ENCODE measurements around the gene TCF15.

The TCF15 gene

DNA sequence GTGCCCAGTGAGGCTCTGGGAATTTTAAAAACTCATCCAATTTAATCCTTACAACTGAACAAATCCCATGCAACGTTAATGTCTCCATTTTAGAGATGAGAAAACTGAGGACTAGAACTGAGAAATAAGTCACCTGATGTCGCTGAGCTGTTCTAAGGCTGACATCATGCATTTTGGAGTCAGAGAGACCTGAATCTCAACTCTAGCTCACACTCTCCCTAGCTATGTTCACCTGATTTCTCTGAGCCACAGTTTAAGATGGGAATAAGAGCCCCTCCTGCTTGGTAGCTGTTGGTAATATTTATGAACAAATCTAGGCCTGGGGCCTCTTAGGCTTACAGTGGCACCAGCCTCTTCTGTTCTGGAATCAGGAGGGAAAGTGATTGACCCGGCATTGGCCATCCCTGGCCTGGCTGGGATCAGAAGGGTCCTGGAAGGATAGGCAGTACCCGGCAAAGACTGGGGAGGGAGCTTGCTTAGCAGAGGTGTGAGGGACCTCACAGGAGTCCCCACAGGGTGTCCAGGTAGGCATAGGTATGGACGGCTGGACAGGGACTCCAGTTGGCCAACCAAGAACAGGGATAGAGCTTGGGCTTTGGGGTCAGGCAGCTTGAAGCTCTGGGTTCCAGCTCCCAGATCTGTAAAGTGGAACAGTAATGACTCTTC is 47.7 kb downstream of the TCF15 start:
- in situ Hi-C loops (cut with HindIII; ENCODE audit: low pct_unique_long_range_greater_than_20kb, low sequenced_read_pairs), result no loop called here
- DNase-seq (ENCODE audit: low read depth in 1 of 2, low spot score in 1 of 2), result no peak

DNA sequence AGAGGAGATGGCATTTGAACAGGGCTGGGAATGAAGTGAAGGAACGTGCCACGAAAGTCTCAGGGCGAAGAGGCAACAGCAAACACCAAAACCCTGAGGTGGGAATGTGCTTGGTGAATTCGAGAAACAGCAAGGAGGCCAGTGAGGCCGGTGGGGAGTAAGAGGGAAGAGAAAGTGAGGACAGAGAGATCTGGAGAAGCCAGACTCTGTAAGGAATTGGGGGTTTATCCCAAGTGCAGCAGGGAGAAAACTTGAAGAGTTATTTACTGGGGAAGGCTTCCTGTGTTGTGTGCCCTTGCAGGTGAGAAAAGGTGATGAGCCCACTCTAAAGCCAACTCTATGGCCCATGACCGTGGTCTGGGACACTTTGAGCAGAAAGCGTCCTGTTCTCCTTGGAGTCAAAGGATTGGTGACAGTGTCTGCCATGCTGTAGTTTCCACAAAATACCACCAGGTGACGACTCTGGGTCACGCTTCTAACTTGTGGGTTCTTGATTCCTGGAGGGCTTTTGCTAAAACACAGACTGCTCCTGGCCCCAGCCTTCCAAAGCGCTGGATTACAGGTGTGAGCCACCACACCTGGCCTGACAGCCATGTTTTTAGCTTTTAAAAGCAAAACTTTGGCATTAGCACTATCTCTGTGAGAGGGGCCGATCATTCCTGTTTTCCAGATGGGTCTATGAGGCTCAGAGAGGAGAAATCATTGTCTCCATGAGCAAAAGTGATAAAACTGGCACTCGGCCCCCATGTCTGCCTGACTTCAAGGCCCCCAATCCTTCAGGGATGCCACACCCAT is 48.5 kb downstream of the TCF15 start:
- TF ChIP-seq JUND (IDR thresholded peaks at IDR 0.05; ENCODE audit: low read depth), result no peak
- DNase-seq (ENCODE audit: low read depth in 1 of 2, low spot score in 1 of 2), result peak; percentile 67 to 88
- in situ Hi-C loops (cut with HindIII; ENCODE audit: low pct_unique_long_range_greater_than_20kb, low sequenced_read_pairs), result no loop called here

More for the DNA sequence above, 47.7 kb downstream of the TCF15 start:
- no peak for TF ChIP-seq JUND (IDR thresholded peaks at IDR 0.05; ENCODE audit: low read depth)

DNA sequence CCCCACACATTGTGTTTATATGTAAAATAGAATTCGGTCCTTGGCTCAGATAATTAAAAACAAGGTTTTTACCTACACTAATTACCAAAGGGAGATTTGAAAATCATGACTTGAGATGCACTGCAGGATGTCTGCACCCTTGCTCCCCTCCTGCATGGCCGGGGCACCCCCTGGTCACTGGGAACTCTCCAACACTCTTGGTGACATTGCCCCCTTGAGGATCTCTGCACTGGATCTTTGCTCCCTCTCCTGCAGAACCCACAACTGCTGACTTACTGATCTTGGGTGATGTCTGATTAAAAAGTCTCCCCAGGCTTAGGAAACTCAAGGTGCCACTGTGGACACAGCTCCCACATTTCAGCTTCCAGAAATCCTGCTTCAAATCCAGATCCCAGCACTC is 49.4 kb downstream of the TCF15 start:
- no peak for TF ChIP-seq JUND (IDR thresholded peaks at IDR 0.05; ENCODE audit: low read depth)
- in situ Hi-C loops (cut with HindIII; ENCODE audit: low pct_unique_long_range_greater_than_20kb, low sequenced_read_pairs), result no loop called here
- DNase-seq (ENCODE audit: low read depth in 1 of 2, low spot score in 1 of 2), result no peak

DNA sequence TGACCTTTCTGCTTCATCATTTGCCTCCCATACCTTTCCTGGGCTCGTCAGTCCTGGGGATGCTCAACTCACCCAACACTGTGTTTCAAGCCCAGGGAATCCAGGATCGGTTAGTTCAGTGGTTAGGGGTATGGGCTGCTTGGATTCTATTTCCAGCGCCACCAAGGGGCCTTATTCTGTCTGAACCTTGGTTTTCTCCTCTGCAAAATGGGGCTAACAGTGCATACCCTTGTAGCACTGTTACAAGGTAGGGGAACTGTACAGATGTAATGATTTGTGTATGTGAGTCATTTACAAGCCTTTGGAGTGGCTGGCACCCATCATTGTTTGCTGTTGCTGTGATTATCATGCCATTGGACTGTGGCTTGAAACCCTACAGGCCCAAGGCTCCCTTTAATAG is 52.0 kb downstream of the TCF15 start:
- in situ Hi-C loops (cut with HindIII; ENCODE audit: low pct_unique_long_range_greater_than_20kb, low sequenced_read_pairs), result no loop called here
- TF ChIP-seq JUND (IDR thresholded peaks at IDR 0.05; ENCODE audit: low read depth), result no peak
- no peak for DNase-seq (ENCODE audit: low read depth in 1 of 2, low spot score in 1 of 2)

DNA sequence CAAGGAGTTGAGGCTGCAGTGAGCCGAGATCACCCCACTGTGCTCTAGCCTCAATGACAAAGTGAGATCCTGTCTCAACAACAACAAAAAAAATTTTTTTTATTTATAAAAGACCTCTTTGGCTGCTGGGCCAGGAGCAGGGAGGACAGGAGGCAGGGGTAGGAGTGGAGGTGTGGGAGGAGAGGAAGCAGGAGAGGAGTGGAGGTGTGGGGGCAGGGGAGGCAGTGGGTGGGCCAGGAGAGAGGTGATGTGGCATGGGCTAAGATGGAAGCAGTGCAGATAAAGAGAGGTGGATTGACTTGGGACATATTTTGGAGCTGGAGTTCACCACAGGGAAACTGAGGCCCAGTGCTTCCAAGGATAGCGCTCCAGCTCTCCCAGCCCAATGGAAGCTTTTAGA is 53.1 kb downstream of the TCF15 start:
- no peak for DNase-seq (ENCODE audit: low read depth in 1 of 2, low spot score in 1 of 2)
- no peak for TF ChIP-seq JUND (IDR thresholded peaks at IDR 0.05; ENCODE audit: low read depth)
- in situ Hi-C loops (cut with HindIII; ENCODE audit: low pct_unique_long_range_greater_than_20kb, low sequenced_read_pairs), result no loop called here

DNA sequence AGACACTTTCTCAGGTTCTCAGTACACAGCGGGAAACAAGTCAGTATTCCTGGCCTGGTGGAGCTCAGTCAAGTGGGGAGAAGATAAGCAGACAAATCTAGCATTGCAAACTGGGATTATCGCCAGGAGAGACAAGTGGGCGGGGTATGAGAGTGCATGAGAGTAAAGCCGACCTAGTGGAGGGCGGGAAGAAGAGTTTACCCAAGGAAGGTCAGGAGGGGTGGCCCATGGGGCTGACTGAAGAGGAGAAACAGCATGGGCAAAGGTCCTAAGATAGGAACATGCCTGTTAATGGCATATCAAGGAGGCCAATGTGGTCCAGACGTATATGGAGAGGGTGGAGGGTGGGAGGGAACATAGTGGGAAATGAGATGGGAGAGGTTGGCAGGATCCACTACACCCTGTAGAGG is 54.1 kb downstream of the TCF15 start:
- in situ Hi-C loops (cut with HindIII; ENCODE audit: low pct_unique_long_range_greater_than_20kb, low sequenced_read_pairs), result no loop called here

More for the DNA sequence above, 54.1 kb downstream of the TCF15 start:
- DNase-seq (ENCODE audit: low read depth in 1 of 2, low spot score in 1 of 2), result no peak
- TF ChIP-seq JUND (IDR thresholded peaks at IDR 0.05; ENCODE audit: low read depth), result no peak
